H1 (cell line): ENCODE data around the gene HOTAIR.

Experiments used
- NANOG ChIP-seq: IDR thresholded peaks from 2 replicates; pipeline ENCODE4 v1.6.1; 2011; ENCODE audit warnings: low read length, low read depth, mild to moderate bottlenecking, inconsistent platforms; ENCODE audit not compliant: insufficient read depth, poor library complexity, severe bottlenecking
- SIX5 ChIP-seq: IDR thresholded peaks from 2 replicates; pipeline ENCODE4 v1.6.1; 2011; ENCODE audit warnings: mild to moderate bottlenecking, low read depth, low read length
- SP1 ChIP-seq: IDR thresholded peaks from 2 replicates; pipeline ENCODE4 v1.6.1; 2011; ENCODE audit warnings: low read depth, low read length
- TF ChIP-seq, protein P1 (sequence below): IDR thresholded peaks from 2 replicates; pipeline ENCODE4 v1.6.1; 2012; ENCODE audit warnings: inconsistent platforms

DNA sequence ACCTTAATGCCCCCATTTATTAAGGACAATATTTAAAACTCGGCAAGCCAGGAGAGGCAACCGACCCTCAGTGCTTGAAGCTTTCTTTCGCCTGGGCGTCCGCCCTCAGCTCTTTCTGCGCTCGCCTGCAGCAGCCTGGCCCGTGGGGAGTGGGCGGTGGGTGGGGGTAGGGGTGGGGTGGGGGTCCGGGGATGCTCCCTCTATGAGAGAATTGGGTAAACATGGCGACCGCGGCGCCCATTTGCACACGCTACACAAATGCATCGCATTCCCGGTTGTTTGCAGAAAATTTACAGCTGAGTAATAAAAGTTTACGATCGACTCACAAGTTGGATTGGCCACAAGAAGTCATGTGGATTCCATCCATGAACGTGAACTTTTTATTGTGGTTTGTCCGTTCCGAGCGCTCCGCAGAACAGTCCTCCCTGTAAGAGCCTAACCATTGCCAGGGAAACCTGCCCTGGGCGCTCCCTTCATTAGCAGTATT lies 41.8 kb upstream of the HOTAIR start:
- no peak for TF ChIP-seq SIX5
- TF ChIP-seq, protein P1, sequence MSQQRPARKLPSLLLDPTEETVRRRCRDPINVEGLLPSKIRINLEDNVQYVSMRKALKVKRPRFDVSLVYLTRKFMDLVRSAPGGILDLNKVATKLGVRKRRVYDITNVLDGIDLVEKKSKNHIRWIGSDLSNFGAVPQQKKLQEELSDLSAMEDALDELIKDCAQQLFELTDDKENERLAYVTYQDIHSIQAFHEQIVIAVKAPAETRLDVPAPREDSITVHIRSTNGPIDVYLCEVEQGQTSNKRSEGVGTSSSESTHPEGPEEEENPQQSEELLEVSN, result no peak
- no peak for TF ChIP-seq NANOG
- no peak for TF ChIP-seq SP1
